Inferior parietal cortex (tissue), 1 donor: ENCODE measurements around the gene SCP2D1.
"Not testable (repeated sequence)": the region's sequence is repeated elsewhere in the genome, so short reads cannot be mapped to it uniquely, and the experiment has no call there.

ENCODE experiments used
- DNase-seq: peaks from one replicate; pipeline ENCODE4 v3.0.0-alpha.2; 2016; ENCODE audit errors: extremely low spot score

Gene SCP2D1

DNA sequence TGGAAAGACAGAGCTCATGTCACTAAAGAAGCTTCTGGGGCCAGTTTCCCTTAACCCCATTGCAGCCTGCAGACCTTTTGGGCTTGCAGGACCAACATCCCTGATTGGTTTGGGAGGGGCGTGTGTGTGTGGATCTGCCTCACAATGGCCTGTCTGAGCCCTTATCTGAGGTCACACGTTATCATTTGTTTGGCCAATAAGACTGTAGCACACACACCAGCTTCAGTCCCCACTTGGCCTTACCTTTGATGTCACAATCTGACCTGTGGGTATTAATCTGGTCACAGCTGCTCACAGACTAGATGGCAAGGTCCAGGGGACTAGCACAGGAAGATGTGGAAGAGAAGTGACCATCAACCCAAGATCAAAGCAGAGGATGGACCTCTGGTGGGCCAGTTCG is at the start of gene SCP2D1:
Gene SCP2D1, plus strand, starts transcription at position 301 of the 400 bp plus-strand sequence. Its CDS starts 33 bp downstream, at position 334.
- DNase-seq = no peak

DNA sequence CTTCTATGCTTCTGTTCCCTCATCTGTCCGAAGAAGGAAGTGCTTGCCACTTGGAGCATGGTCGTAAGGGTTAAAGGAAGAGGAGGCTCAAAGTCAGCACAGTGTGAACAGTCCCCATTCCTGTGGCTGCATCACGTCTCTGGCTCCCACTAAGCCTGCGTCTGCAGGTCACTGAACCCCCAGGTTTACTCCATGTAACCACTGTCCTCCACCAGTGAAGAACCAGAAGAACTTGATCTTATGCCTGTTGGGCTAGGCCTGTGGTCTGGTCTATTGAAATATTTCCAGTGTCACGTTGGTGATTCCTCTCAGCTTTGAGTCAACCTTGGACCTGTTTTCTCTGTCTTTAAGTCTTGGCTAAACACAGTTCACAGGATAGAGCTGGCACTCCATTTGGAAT is 45.9 kb upstream of the SCP2D1 start:
- no peak for DNase-seq

DNA sequence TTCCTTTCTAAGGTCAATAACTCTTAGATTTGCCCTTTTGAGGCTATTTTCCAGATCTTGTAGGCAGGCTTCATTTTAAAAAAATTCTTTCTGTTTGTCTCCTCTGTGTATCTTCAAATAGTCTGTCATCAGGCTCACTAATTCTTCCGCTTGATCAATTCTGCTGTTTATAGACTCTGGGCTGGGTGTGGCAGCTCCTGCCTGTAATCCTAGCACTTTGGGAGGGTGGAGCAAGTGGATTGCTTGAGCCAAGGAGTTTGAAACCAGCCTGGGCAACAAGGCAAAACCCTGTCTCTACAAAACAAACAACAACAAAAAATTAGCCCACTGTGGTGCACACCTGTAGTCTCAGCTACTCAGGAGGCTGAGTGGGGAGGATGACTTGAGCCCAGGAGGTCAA is 40.0 kb upstream of the SCP2D1 start:
- DNase-seq = no peak

DNA sequence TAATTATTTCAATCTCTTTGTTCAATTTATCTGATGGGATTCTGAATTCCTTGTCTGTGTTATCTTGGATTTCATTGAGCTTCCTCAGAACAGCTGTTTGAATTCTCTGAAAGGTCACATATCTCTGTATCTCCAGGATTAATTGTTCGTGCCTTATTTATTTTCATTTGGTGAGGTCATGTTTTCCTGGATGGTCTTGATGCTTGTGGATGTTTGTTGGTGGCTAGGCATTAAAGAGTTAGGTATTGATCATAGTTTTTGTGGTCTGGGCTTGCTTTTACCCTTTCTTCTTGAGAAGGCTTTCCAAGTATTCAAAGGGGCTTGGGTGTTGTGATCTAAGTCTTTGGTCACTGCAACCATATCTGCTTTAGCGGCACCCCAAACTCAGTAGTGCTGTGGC is 39.4 kb upstream of the SCP2D1 start:
- no peak for DNase-seq

DNA sequence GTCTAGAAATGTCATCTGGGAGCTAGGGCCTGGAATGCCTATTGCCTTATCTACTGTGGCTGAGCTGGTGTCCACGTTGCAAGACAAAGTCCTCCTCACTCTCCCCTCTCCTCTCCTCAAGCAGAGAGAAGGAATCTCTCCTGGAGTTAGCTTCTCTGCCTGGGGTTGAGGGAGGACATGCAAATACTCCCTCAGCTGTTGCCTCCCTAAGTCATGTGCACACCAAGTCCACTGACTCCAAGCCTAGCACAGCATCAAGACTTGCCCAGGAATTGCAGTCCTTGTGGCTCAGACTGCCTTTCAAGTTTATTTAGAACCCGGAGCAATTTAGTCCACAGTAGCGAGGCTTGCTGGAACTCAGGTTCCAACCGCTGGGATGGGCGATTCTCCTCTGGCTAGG is 38.0 kb upstream of the SCP2D1 start:
- no peak for DNase-seq

DNA sequence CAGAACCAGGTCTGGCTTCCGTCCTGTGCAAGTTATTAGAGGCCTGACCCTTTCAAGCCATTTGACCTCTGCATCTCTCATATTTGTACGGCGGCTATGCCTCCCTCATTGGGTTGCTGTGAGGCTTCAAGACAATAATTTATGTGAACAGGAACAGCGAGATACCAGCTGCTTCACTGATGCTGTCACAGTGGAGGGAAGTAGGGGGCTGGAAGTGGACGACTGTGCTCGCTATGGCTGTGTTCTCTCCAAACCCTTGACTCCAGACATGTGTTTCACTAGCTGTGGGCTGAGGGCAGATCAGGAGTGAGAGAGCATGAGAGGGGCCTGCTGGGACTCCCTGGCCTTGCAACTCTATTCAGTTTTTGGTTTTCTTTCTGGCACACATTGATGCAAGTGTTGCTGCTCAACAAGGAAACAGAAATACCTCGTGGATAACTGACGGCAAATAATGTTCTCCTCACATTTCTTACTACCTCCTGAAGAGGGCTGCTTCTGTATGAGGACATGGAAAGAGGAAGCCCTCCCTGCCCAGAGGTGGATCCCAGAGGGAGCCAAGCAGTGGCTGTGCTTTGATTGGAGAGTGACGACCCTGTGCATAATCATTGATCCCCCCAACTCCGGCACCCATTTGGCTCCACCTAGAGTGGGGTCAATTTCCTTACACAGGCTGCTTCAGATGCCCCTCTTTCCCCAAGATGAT is 34.7 kb upstream of the SCP2D1 start:
- DNase-seq = no peak

DNA sequence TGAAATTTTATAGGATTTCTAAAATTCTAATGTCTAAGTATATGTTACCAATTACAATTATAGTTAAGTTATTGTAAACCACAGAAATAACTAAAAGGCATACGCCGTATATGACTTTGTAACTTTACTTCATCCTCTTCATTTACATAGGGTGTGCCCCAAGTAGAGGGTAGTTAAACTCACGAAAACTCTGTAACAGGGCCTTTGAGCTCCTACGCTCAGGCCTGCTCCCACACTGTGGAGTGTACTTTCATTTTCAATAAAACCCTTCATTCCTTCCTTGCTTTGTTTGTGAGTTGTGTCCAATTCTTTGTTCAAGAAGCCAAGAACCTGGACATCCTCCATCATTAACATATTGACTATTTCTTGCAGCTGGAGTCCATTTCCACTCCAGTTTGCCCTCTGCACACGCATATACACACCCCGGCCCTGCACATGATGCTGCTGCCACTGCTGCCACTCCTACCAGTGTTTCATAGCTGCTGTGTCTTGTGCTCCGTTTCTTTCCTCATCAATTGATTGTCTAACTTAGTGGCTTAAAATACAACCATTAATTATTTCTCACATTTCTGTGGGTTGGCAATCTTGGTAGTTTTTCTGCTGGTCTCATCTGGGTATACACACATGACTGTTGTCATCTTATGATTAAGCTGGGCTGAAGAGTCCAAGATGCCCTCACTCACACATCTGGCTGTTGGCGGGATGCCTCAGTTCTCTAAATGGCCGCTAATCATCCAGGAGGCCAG is 33.0 kb upstream of the SCP2D1 start:
- no peak for DNase-seq

DNA sequence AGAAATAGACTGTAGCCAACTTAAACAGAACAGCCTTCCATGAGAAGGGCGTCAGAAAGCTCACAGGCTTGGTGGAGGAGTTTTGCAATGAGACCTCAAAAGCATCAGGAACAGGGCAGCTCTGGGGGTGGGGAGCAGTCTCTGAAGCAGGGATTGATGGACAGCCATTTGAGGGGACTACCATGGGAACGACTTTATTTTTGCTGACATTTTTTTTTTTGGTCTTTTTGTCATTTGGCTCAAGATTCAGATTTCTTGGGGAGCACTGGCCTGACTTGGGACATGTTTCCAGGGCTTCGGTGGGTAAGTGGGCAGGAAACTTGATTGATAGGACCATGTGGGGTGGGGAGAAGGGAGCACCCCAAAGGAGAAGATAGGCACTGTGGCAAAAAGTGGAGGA is 32.1 kb upstream of the SCP2D1 start:
- DNase-seq = no peak

DNA sequence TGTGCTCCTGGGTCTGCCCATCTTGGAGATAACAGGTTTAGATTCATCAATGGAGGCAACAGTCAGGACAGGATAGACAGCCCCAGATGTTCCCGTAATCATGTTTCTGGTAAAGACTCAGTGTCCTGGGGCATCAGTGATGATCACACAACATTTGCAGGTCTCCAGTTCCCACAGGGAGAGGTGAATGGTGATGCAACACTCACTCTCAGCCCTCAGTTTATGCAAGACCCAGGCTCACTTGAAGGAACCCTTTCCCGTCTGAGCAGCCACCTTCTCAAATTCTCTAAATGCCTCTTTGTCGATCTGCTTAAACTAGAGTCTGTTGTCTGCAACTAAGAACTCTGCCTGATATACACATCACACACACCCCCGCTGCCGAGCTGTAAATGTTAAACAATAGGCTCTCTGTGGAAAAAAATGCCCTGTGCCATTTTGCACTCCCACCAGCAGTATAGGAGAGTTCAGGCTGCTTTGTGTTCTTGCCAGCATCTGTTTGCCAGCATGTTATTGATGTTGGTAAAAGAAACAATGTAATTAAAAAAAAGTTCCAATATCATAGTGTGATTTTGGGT is 30.1 kb upstream of the SCP2D1 start:
- DNase-seq = no peak

DNA sequence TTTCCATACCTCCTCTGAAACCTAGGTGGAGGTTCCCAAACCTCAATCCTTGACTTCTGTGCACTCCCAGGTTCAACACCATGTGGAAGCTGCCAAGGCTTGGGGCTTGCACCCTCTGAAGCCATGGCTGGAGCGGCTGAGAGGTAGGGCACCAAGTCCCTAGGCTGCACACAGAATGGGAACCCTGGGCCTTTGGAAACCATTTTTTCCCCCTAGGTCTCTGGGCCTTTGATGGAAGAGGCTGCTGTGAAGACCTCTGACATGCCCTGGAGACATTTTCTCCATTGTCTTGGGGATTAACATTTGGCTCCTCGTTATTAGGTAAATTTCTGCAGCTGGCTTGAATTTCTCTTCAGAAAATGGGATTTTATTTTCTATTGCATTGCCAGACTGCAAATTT is 26.5 kb upstream of the SCP2D1 start:
- DNase-seq = not testable (repeated sequence)

DNA sequence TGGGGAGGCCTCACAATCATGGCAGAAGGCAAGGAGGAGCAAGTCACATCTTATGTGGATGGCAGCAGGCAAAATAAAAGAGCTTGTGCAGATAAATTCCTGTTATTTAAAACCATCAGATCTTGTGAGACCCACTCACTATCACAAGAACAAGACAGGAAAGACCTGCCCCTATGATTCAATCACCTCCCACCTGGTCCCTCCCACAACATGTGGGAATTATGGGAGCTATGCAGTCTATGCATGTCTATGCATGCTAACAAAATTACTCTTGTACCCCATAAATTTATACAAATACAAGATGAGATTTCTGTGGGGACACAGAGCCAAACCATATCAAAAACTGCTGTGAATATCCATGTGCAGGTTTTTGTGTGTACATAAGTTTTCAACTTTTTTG is 25.6 kb upstream of the SCP2D1 start:
- DNase-seq = no peak

DNA sequence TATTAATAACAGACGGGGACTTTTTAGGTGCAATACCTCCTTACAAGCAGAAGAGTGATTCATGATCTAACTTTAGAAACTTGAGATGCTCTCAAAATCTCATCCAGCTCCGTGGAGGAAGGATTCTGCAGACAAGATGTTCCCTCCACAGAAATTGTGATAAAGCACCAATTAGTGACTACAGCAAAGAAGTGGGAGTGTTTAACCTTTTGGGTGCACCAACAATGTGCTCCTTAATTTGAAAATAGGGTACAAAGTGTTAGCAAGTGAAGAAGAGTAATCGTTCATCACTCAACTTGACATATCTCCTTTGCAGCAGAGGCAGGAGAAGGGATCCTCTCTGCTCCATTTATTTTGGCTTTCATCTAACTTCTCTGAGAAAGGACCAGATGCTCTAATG is 22.8 kb upstream of the SCP2D1 start:
- peak; percentile 31 for DNase-seq

DNA sequence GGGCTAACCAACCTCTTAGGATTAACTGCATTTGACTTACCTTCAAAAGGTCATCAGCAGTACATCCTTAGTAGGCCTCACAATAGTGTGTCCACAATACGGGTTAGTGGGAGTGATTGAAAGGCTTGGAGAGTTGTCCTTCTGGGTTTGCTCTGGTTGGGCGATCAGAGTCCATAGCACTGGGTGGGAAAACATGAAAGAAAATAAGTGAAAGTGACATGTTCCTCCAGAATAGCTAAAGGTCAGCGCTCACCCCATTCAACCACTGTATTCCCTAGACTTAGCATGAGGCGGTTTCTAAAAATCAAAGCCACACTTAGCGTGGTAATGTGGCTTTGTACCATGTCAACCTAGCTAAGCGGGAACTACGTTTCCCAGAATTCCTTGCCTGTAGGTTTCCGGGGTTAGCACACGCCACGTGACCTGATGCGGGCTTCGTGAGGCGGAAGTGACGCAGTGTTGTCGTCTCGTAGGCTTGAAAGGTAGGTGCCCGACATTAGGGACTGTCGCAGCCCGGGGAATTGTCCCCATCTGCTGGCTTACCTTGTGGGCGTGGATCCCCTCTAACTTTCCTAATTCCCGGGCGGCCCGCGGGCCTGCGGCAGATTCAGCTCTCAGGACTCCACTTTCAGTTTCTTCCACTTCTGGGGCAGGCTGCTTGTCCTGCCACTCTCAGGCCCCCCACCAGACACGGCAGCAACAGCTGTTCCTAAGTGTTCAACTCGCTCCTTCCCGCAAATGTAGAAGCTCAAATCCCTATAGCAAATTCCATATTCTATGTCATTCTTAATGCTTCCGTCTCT is 19.8 kb upstream of the SCP2D1 start:
- DNase-seq = peak; percentile 99

DNA sequence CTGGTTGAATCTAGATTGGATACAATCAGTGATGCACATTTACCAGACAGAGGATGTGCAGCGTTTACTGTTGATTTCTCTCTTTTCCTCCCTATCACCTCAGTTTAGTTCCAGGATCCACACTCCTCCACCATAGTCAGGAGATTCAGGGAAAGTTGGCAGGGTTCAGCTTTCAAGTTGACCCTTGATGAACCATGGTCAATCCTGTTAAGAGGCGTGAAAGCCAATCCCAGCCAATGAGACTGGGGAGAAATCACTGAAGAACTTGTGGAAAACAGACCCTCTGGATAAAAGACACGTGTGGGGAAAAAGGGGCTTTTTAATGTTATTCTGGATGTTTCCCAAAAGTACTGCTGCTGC is 19.2 kb upstream of the SCP2D1 start:
- DNase-seq = no peak

DNA sequence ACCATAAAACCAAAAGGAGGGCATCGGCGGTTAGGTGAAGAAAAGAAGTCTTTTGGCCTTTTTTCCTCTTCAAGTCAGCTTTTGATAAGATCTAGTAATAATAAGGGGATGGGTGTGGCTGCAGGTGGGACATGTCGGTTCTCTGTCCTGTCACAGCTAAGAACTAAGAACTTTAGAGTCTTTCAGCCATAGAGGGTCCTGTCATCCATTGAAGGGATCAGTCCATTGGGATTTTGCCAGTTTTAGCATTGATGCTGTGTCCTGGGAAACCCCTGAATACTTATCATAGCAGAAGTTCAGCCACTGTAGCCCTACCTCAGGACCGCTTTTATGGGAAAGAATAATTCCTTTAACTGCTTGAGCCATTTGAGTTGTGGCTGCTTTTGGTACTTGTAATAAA is 18.2 kb upstream of the SCP2D1 start:
- DNase-seq = no peak

DNA sequence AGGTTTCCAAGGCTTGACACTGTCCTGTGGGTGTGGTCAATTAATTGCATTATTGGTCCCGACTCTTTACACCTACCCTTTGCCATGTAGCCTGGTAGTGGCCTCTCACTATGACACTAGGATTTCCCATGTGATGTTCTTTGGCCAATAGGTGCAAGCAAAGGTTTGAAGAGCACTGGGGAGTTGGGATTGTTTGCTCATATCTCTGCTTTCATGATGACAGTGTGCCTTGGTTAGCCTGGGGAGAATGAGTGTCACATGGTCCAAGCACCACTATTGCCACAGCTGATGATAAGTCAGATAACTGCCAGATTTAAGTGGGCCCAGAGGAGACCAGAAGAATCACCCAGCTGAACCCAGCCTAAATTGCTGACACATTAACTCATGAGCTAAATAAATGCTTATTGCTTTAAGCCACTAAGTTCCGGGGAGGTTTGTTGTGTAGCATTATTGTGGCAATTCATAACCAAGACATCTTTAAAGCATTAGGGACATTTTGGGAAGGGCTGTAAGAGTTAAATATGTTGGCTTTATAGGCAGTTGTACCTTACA is 17.2 kb upstream of the SCP2D1 start:
- no peak for DNase-seq

DNA sequence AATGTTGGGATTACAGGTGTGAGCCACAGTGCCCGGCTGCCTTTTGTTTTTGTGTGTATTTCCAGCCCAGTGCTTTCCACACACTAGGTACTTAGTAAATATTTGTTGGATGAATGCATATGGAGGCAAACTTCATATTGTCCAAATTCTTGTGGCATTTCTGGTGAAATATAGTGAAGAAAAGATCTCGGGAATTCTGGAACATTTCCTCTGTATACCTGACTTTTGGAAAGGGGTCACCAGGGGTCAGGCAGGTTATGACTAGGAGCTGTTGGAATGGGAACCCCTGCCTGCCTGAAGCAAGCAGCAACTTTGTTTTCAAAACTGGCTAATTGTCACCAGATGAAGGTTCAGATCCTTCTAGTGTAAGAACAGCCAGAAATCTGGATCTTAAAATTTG is 12.1 kb upstream of the SCP2D1 start:
- no peak for DNase-seq

DNA sequence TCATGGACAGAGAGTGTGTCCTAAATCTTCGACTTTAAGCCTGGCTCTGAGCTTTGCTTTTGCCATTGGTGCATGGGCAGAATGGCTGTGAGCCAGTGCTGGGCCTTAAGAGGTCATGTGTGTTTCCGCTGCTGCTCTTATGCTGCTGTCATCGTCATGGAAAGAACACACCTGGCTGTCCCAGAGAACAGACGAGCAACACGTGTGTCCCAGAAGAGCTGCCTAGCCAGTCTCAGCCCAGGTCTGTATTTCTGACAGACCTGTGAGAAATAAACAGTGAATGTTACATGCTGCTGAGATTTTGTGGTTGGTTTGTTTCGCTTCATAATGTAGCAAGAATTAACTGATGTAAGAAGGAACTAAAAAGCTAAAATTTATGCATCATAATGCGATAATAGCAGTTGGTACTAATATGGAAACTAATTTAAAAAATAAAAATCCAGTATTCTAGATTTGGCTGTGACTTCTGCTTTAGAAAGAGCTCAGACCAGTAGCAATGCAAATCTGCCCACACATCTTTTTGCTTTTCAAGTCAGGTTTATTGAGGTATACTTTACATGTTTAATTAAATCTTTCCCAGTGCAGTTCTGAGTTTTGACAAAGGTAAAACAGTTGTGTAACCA is 11.5 kb upstream of the SCP2D1 start:
- no peak for DNase-seq

DNA sequence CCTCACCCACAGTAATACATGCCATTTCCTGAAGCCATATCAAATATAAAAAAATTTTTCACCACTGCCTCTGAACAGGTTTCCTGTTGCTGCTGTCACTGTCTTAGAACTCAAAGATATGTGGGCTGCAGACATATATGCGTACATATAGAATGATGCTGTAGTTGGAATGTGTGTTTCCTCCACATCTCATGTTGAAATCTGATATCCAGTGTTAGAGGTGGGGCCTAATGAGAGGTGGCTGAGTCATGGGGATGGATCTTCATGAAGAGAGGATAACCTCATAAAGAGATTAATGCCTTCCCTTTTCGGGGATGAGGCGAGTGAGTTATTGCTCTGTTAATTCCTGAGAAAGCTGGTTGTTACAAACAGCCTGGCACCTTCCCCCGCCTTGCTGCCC is 7.7 kb upstream of the SCP2D1 start:
- no peak for DNase-seq

DNA sequence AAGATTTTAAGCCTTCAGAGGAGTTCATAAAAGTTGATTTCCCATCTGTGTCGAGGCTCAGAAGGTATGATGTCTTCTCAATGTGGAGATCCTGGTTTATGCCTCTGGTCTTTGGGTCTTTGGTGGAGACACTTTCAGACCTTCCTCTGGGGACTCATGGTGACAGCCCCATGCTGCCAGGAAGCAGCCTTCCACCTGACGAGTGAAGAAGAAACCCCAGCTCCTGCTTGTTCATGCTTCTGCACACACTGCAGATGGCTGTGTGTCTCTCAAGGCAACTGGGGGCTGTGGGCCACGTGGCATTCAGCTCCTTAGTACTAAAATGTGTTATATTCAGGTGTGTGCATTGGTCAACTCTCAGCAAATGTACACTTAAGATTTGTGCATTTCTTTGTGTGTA is 4.9 kb upstream of the SCP2D1 start:
- DNase-seq = no peak

DNA sequence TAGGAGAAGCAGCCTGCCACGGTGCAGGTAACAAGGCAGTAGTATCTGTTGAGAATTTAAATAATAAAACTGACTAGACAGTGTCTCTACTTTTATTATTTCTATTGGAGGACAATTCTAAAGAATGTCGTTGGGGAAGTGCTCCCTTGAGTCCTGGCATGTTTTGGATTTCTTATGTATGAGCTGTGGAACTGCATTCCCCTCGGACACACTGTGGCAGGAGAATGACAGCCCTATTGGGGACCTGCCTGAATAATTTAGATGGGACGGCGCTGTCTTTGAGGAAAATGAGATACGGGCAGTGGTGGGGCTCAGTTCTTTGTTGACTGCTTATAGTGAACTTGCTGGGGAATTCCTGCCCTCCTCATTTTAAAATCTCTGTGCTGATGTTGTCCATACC is 2.4 kb upstream of the SCP2D1 start:
- no peak for DNase-seq

DNA sequence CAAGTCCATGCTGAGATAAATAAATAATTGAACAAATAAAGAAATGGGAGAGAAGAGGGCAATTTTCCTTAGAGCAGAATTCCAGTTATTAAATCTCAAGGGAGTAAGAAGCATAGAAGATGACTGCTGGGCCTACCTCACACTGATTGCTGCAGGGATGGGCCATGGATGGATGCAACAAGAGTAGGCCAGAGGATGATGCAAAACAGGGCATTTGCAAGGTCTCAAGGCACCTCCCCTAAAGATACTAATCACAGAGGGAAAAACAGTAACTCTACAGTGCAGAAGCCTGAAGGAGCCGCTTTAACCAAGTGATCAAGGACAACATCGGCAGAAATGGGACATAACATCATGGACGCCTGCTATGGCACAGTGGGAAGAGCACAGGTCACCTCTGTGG is 1.7 kb upstream of the SCP2D1 start:
- DNase-seq = no peak
